HCT116 (cell line): Measurements from ENCODE around the gene CAMP.

Experiments
- CEBPB ChIP-seq: IDR thresholded peaks from 2 replicates; pipeline ENCODE4 v1.6.1; 2012; ENCODE audit warnings: low read depth
- POLR2A ChIP-seq: IDR thresholded peaks from 2 replicates; pipeline ENCODE4 v1.7.0; 2011; ENCODE audit warnings: borderline replicate concordance; ENCODE audit not compliant: insufficient read depth, insufficient read length; ENCODE audit errors: extremely low read depth
- TF ChIP-seq, protein P1 (sequence below), 3 experiments: fragments of 200-600 bp in 1 of 3; sonication (generic) in 1 of 3; IDR thresholded peaks in 2 of 3; conservative IDR thresholded peaks in 1 of 3; 2 replicates each; pipeline ENCODE4 v1.5.1; 2012 to 2017; ENCODE audit warnings: low read depth in 2 of 3, low read length in 2 of 3, antibody characterized with exemption in 1 of 3, borderline replicate concordance in 1 of 3, control low read depth in 1 of 3, mild to moderate bottlenecking in 1 of 3, mixed read lengths in 1 of 3, mixed run types in 1 of 3, moderate library complexity in 1 of 3; ENCODE audit not compliant: insufficient read depth in 1 of 3

DNA sequence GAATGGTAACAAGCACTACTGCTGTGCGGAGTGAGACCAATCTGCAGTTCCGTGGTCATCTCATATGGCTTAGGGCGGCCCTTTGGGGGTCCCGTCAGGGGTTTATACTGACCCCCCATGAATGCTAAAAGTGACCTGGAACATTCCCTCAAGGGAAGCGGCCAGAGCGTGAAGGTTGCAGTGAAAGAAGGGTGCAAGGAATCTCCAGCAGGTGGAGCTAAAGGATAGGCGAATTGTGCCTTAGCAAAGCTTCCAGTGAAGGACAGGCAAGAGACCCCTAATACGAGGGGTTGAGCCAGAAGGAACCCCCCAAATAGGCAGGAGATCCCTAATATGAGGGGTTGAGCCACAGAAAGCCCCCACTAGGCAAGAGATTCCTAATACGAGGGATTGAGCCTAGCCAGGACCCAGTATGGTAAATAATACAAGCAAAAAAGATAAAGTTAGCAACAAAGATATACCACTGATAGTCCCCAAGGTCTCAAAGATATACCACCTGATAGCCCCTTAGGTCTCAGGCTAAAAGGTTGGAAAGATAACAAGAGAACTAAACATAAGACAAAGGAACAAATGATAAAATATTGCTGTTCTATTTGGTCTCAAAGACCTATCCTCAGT, 50.4 kb downstream of the CAMP start:
- TF ChIP-seq, protein P1, sequence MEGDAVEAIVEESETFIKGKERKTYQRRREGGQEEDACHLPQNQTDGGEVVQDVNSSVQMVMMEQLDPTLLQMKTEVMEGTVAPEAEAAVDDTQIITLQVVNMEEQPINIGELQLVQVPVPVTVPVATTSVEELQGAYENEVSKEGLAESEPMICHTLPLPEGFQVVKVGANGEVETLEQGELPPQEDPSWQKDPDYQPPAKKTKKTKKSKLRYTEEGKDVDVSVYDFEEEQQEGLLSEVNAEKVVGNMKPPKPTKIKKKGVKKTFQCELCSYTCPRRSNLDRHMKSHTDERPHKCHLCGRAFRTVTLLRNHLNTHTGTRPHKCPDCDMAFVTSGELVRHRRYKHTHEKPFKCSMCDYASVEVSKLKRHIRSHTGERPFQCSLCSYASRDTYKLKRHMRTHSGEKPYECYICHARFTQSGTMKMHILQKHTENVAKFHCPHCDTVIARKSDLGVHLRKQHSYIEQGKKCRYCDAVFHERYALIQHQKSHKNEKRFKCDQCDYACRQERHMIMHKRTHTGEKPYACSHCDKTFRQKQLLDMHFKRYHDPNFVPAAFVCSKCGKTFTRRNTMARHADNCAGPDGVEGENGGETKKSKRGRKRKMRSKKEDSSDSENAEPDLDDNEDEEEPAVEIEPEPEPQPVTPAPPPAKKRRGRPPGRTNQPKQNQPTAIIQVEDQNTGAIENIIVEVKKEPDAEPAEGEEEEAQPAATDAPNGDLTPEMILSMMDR (IDR thresholded peaks at IDR 0.05 in 2 of 3, conservative IDR thresholded peaks at IDR 0.05 in 1 of 3; ENCODE audit: borderline replicate concordance in 1 of 3, insufficient read depth in 1 of 3, low read depth in 2 of 3, low read length in 2 of 3) = peak; percentile 82 to 91 (median 84)
- TF ChIP-seq POLR2A = no peak
- no peak for TF ChIP-seq CEBPB
